Measurements from ENCODE around the gene SYNE1. TPM values are rescaled to one million over a fixed set of nuclear protein-coding genes. Genes with fewer than 3 reads are reported as not detected.
A peak's percentile ranks its signal among the peaks of the same experiment; 100 is the strongest.

The SYNE1 gene
- total RNA-seq, 4 donors from 2014 or later, result 120 to 163 (median 137) TPM

DNA sequence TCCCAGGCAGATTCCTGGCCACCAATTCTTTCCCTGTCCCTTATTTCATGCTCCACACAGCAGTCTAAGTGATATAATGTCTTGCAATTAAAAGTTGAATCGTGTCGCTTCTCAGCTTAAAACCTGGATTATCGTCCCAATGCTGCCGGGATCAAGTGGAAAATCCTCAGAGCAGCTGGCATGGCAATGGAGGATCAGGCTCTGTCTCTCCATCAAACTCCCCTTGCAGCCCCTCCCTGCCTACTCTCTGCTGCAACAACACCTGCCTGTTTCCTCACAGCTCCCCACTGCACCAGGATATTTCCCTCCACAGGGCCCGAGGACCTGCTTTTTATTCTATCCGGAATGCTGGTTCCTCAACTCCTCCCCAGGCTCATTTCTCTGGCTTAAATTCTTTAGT lies 277.1 kb downstream of the SYNE1 start:
- Histone ChIP-seq H3K9me3 (no peaks in the 10 kb centered on the region), H3K4me3 (no peak overlapping the region), H3K27me3 (no peaks in the 10 kb centered on the region), H3K36me3 (peaks cover 0 to 69% (median 0%) of the 10 kb centered on the region in 3 donors), H3K27ac (no peak overlapping the region), H3K4me1 (peaks cover 0 to 3% (median 0%) of the 10 kb centered on the region in 4 donors)
- WGBS, 2 donors, result 85 to 89% methylated on average over 6 of the region's 6 CpGs
- TF ChIP-seq EP300 (IDR thresholded peaks at IDR 0.05) (no peak), POLR2A (IDR thresholded peaks at IDR 0.05) (no peak), CTCF (IDR thresholded peaks at IDR 0.05) (no peak)
- no peak for DNase-seq (ENCODE audit: low spot score in 2 of 2)

- TF ChIP-seq POLR2A (IDR thresholded peaks at IDR 0.05) (no peak), EP300 (IDR thresholded peaks at IDR 0.05) (no peak), CTCF (IDR thresholded peaks at IDR 0.05) (peak in 2 of 5 experiments; percentile 18 to 31)
- Histone ChIP-seq H3K27me3 (no peaks in the 10 kb centered on the region), H3K4me3 (no peak overlapping the region), H3K36me3 (peaks cover 0 to 80% (median 0%) of the 10 kb centered on the region in 3 donors), H3K27ac (no peak overlapping the region), H3K9me3 (no peaks in the 10 kb centered on the region), H3K4me1 (peaks cover 0 to 3% (median 0%) of the 10 kb centered on the region in 4 donors)
- WGBS, 2 donors, result 12 to 22% methylated on average over 2 of the region's 2 CpGs
- no peak for DNase-seq (ENCODE audit: low spot score in 2 of 2)
Observed at GRCh38 chr6:152356662-152357061, 280.5 kb downstream of the SYNE1 start.

GRCh38 chr6:152356016-152356415 lies 281.1 kb downstream of the SYNE1 start:
- H3K36me3 ChIP-seq, result peaks cover 0 to 80% (median 0%) of the 10 kb centered on the region in 3 donors
- 35 to 44% methylated on average over 1 of the region's 1 CpG for WGBS, 2 donors
- DNase-seq (ENCODE audit: low spot score in 2 of 2), result no peak
- H3K4me1 ChIP-seq, result peaks cover 0 to 3% (median 0%) of the 10 kb centered on the region in 4 donors
- H3K27ac ChIP-seq, result no peak overlapping the region
- H3K4me3 ChIP-seq, result no peak overlapping the region
- no peaks in the 10 kb centered on the region for H3K9me3 ChIP-seq
- H3K27me3 ChIP-seq, result no peaks in the 10 kb centered on the region
- TF ChIP-seq POLR2A (IDR thresholded peaks at IDR 0.05), result no peak

GRCh38 chr6:152355166-152355565 lies 282.0 kb downstream of the SYNE1 start:
- no peak for DNase-seq (ENCODE audit: low spot score in 2 of 2)
- H3K27ac ChIP-seq, result no peak overlapping the region
- no peaks in the 10 kb centered on the region for H3K9me3 ChIP-seq
- no peak overlapping the region for H3K4me3 ChIP-seq
- peaks cover 0 to 81% (median 0%) of the 10 kb centered on the region in 3 donors for H3K36me3 ChIP-seq
- no peaks in the 10 kb centered on the region for H3K27me3 ChIP-seq
- TF ChIP-seq CTCF (IDR thresholded peaks at IDR 0.05), result no peak
- no peak for TF ChIP-seq POLR2A (IDR thresholded peaks at IDR 0.05)
- no peak for TF ChIP-seq EP300 (IDR thresholded peaks at IDR 0.05)
- H3K4me1 ChIP-seq, result peaks cover 0 to 3% (median 0%) of the 10 kb centered on the region in 4 donors

- Histone ChIP-seq H3K9me3 (no peaks in the 10 kb centered on the region), H3K4me1 (peaks cover 0 to 3% (median 0%) of the 10 kb centered on the region in 4 donors), H3K27me3 (no peaks in the 10 kb centered on the region), H3K27ac (no peak overlapping the region), H3K4me3 (no peak overlapping the region), H3K36me3 (peaks cover 0 to 82% (median 0%) of the 10 kb centered on the region in 3 donors)
- no peak for DNase-seq (ENCODE audit: low spot score in 2 of 2)
- WGBS, 2 donors, result 86 to 92% methylated on average over 6 of the region's 6 CpGs
- no peak for TF ChIP-seq CTCF (IDR thresholded peaks at IDR 0.05)
- TF ChIP-seq EP300 (IDR thresholded peaks at IDR 0.05), result no peak
- TF ChIP-seq POLR2A (IDR thresholded peaks at IDR 0.05), result no peak
Observed at GRCh38 chr6:152353440-152353839, 283.7 kb downstream of the SYNE1 start.

GRCh38 chr6:152351742-152352141 lies 285.4 kb downstream of the SYNE1 start:
- H3K4me1 ChIP-seq, result peaks cover 0 to 3% (median 0%) of the 10 kb centered on the region in 4 donors
- no peak overlapping the region for H3K4me3 ChIP-seq
- TF ChIP-seq CTCF (IDR thresholded peaks at IDR 0.05), result no peak
- TF ChIP-seq POLR2A (IDR thresholded peaks at IDR 0.05), result no peak
- TF ChIP-seq EP300 (IDR thresholded peaks at IDR 0.05), result no peak
- WGBS, 2 donors, result 76 to 82% methylated on average over 5 of the region's 5 CpGs
- H3K27me3 ChIP-seq, result no peaks in the 10 kb centered on the region
- H3K27ac ChIP-seq, result no peak overlapping the region
- no peaks in the 10 kb centered on the region for H3K9me3 ChIP-seq
- no peak for DNase-seq (ENCODE audit: low spot score in 2 of 2)
- H3K36me3 ChIP-seq, result peaks cover 0 to 82% (median 0%) of the 10 kb centered on the region in 3 donors
